Measurements from ENCODE around the gene TBX1.

DNA sequence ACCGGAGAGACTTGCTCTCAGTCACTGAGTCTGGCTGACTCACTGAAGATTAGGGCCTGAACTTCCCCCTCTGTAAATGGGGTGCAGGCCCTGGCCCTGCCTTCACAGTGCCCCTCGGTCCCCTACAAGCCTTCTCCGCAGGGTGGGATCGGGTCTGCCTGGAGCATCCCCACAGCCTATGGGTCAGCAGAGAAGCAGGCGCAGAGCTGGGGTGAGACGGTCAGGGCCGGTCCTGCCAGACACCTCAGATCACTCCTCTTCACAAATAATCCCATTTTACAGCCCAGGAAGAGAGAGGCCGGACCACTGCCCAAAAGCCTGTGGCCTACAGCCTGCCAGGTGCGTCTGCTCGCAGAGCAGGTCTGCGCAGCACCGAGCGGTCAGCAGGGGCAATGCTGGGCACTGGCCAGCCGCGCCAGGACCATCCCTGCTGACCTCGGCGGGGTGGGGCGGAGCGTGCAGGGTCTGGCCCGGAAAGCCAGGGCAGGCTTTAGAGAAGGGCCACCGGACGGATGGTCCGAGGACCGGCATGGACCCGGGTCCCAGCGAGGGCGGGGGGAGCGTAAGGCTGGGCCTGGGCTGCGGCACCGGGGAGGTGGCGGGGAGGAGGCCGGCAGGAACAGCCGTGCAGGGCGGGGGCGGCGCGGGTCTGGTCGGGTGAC lies 46.8 kb upstream of the TBX1 start:
- TF ChIP-seq, protein P1, sequence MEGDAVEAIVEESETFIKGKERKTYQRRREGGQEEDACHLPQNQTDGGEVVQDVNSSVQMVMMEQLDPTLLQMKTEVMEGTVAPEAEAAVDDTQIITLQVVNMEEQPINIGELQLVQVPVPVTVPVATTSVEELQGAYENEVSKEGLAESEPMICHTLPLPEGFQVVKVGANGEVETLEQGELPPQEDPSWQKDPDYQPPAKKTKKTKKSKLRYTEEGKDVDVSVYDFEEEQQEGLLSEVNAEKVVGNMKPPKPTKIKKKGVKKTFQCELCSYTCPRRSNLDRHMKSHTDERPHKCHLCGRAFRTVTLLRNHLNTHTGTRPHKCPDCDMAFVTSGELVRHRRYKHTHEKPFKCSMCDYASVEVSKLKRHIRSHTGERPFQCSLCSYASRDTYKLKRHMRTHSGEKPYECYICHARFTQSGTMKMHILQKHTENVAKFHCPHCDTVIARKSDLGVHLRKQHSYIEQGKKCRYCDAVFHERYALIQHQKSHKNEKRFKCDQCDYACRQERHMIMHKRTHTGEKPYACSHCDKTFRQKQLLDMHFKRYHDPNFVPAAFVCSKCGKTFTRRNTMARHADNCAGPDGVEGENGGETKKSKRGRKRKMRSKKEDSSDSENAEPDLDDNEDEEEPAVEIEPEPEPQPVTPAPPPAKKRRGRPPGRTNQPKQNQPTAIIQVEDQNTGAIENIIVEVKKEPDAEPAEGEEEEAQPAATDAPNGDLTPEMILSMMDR (IDR thresholded peaks at IDR 0.05 in 2 of 3, conservative IDR thresholded peaks at IDR 0.05 in 1 of 3; ENCODE audit: control insufficient read depth in 2 of 3, extremely low read depth in 1 of 3, insufficient read depth in 1 of 3, low read depth in 3 of 3, low read length in 3 of 3), result no peak
- TF ChIP-seq SPI1 (IDR thresholded peaks at IDR 0.05; ENCODE audit: borderline replicate concordance, insufficient read depth, low read depth, low read length) (no peak), POLR2AphosphoS2 (IDR thresholded peaks at IDR 0.05; ENCODE audit: low read depth, low read length) (no peak), NFYB (IDR thresholded peaks at IDR 0.05; ENCODE audit: insufficient read depth, low read depth, low read length) (no peak), EP300 (IDR thresholded peaks at IDR 0.05; ENCODE audit: borderline replicate concordance in 1 of 2, control insufficient read depth in 1 of 2, low read depth in 2 of 2, low read length in 2 of 2) (no peak), POLR2A (IDR thresholded peaks at IDR 0.05; ENCODE audit: low read depth, low read length) (no peak), TAF1 (IDR thresholded peaks at IDR 0.05; ENCODE audit: borderline replicate concordance, low read depth, low read length) (no peak)
- TF ChIP-seq, protein P2, sequence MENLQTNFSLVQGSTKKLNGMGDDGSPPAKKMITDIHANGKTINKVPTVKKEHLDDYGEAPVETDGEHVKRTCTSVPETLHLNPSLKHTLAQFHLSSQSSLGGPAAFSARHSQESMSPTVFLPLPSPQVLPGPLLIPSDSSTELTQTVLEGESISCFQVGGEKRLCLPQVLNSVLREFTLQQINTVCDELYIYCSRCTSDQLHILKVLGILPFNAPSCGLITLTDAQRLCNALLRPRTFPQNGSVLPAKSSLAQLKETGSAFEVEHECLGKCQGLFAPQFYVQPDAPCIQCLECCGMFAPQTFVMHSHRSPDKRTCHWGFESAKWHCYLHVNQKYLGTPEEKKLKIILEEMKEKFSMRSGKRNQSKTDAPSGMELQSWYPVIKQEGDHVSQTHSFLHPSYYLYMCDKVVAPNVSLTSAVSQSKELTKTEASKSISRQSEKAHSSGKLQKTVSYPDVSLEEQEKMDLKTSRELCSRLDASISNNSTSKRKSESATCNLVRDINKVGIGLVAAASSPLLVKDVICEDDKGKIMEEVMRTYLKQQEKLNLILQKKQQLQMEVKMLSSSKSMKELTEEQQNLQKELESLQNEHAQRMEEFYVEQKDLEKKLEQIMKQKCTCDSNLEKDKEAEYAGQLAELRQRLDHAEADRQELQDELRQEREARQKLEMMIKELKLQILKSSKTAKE (IDR thresholded peaks at IDR 0.05; ENCODE audit: low read depth, poor library complexity, severe bottlenecking), result no peak
